PC-3 (cell line): ENCODE measurements around the gene CDHR1.

Source experiments
- EZH2phosphoT487 ChIP-seq: fragments of 300-600 bp; sonication (generic); IDR thresholded peaks from 2 replicates; pipeline ENCODE4 v1.6.1; 2018; ENCODE audit warnings: mild to moderate bottlenecking, antibody characterized with exemption, low read length, borderline replicate concordance
- TF ChIP-seq, protein P1 (sequence below): fragments of 300-600 bp; sonication (generic); conservative IDR thresholded peaks from 2 replicates; pipeline ENCODE4 v1.5.1; 2017; ENCODE audit warnings: antibody characterized with exemption, low read depth, mild to moderate bottlenecking, low read length

DNA sequence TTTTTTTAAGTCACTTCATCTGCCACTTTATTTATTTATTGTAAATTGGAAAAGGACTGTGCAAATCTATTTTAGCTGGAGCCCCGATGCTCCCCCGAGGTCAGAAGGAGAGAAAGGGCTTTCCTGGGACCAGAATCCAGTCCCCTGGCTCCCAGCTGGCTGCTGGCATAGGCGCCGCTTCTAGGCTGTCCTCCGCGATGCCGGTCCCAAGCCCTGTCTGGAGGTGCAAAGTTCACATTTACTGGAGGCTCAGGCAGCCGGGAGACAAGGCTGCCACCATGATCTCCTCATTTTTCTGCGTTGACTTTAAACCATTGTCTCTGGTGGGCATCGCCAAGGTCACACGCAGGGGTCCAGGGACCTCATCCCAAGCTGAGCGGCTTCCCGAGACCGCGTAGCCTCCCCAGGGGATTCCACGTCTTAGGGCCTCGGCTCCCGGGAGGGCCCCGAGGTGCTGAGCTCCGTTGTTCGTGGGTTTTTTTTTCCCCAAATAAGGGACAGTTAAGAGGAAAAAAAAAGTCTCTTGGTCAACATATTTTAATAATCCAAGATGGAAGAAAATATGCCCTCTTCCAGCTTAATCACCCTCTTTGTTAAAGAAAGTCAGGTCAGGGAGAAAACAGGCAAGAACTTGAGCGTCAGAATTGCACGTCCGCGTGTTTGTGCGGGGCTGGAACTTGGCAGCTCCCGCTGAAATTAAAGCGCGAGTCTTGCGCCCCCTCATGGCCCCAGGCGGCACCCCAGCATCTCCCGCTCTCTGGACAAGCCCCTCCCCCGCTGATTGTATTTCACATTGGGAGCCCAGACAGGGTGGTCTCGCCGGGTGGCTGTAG lies 62.4 kb downstream of the CDHR1 start:
- TF ChIP-seq, protein P1, sequence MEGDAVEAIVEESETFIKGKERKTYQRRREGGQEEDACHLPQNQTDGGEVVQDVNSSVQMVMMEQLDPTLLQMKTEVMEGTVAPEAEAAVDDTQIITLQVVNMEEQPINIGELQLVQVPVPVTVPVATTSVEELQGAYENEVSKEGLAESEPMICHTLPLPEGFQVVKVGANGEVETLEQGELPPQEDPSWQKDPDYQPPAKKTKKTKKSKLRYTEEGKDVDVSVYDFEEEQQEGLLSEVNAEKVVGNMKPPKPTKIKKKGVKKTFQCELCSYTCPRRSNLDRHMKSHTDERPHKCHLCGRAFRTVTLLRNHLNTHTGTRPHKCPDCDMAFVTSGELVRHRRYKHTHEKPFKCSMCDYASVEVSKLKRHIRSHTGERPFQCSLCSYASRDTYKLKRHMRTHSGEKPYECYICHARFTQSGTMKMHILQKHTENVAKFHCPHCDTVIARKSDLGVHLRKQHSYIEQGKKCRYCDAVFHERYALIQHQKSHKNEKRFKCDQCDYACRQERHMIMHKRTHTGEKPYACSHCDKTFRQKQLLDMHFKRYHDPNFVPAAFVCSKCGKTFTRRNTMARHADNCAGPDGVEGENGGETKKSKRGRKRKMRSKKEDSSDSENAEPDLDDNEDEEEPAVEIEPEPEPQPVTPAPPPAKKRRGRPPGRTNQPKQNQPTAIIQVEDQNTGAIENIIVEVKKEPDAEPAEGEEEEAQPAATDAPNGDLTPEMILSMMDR = 0 out of 2 replicates have a peak, but pooled peaks have one; percentile 10
- TF ChIP-seq EZH2phosphoT487 = no peak
